ENCODE measurements around the gene SFXN3.
"Not testable (repeated sequence)": the region's sequence is repeated elsewhere in the genome, so short reads cannot be mapped to it uniquely, and the experiment has no call there.

The SFXN3 gene

GRCh38 chr10:101016814-101017213, 14.2 kb upstream of the SFXN3 start:
- DNase-seq = no peak

GRCh38 chr10:101018118-101018599, 12.9 kb upstream of the SFXN3 start:
- DNase-seq = no peak

- DNase-seq = peak; percentile 90
Measured at GRCh38 chr10:101018600-101019439, 12.2 kb upstream of the SFXN3 start.

GRCh38 chr10:101019440-101019703, 11.7 kb upstream of the SFXN3 start:
- no peak for DNase-seq

GRCh38 chr10:101020427-101021075, 10.5 kb upstream of the SFXN3 start:
- no peak for DNase-seq

- DNase-seq = no peak
Measured at GRCh38 chr10:101021239-101021638, 9.8 kb upstream of the SFXN3 start.

GRCh38 chr10:101021692-101022251, 9.3 kb upstream of the SFXN3 start:
- DNase-seq = no peak

- DNase-seq = no peak
Measured at GRCh38 chr10:101022967-101023705, 7.9 kb upstream of the SFXN3 start.

- no peak for DNase-seq
Measured at GRCh38 chr10:101027106-101027720, 3.8 kb upstream of the SFXN3 start.

GRCh38 chr10:101028446-101029337, 2.3 kb upstream of the SFXN3 start:
- DNase-seq = no peak

GRCh38 chr10:101029520-101030295, 1.3 kb upstream of the SFXN3 start:
- no peak for DNase-seq

GRCh38 chr10:101030496-101031127, 422 bp upstream of the SFXN3 start:
- no peak for DNase-seq

- peak; percentile 80 for DNase-seq
Measured at GRCh38 chr10:101031796-101032636, 982 bp downstream of the SFXN3 start.

GRCh38 chr10:101032637-101033224, 1.7 kb downstream of the SFXN3 start:
- peak; percentile 76 for DNase-seq

- DNase-seq = no peak
Measured at GRCh38 chr10:101033276-101033675, 2.2 kb downstream of the SFXN3 start.

GRCh38 chr10:101034404-101034803, 3.4 kb downstream of the SFXN3 start:
- not testable (repeated sequence) for DNase-seq

GRCh38 chr10:101035314-101035713, 4.3 kb downstream of the SFXN3 start:
- no peak for DNase-seq

- DNase-seq = no peak
Measured at GRCh38 chr10:101035916-101036702, 5.1 kb downstream of the SFXN3 start.

Data from stimulated activated CD4-positive, alpha-beta T cell treated with anti-CD3 and anti-CD28 coated beads, Interleukin-15, amount 100 ng/mL, for 24 hours (primary cell).